ENCODE data around the gene CDKAL1.

CDKAL1 gene

GRCh38 chr6:20737912-20738311 is 203.7 kb downstream of the CDKAL1 start:
- TF ChIP-seq FOXP2 (optimal IDR thresholded peaks at IDR 0.05; ENCODE audit: borderline replicate concordance, extremely low read depth, extremely low read length, insufficient read depth) (no peak), SIN3A (IDR thresholded peaks at IDR 0.05; ENCODE audit: borderline replicate concordance, insufficient read depth, low read length) (no peak), POLR2AphosphoS5 (IDR thresholded peaks at IDR 0.05; ENCODE audit: low read depth, low read length) (no peak), TAF1 (IDR thresholded peaks at IDR 0.05; ENCODE audit: borderline replicate concordance, insufficient read depth, low read length) (no peak)

GRCh38 chr6:20740088-20740487 is 205.8 kb downstream of the CDKAL1 start:
- TF ChIP-seq POLR2AphosphoS5 (IDR thresholded peaks at IDR 0.05; ENCODE audit: low read depth, low read length): no peak

- TF ChIP-seq FOXP2 (optimal IDR thresholded peaks at IDR 0.05; ENCODE audit: borderline replicate concordance, extremely low read depth, extremely low read length, insufficient read depth): no peak
- no peak for TF ChIP-seq REST (IDR thresholded peaks at IDR 0.05; ENCODE audit: insufficient read depth in 1 of 2, low read depth in 2 of 2, low read length in 2 of 2)
Measured at GRCh38 chr6:20740727-20741126, 206.5 kb downstream of the CDKAL1 start.

GRCh38 chr6:20741490-20741889 is 207.2 kb downstream of the CDKAL1 start:
- no peak for TF ChIP-seq REST (IDR thresholded peaks at IDR 0.05; ENCODE audit: insufficient read depth in 1 of 2, low read depth in 2 of 2, low read length in 2 of 2)
- TF ChIP-seq SIN3A (IDR thresholded peaks at IDR 0.05; ENCODE audit: borderline replicate concordance, insufficient read depth, low read length): no peak
- TF ChIP-seq TAF1 (IDR thresholded peaks at IDR 0.05; ENCODE audit: borderline replicate concordance, insufficient read depth, low read length): no peak
- no peak for TF ChIP-seq POLR2AphosphoS5 (IDR thresholded peaks at IDR 0.05; ENCODE audit: low read depth, low read length)
- TF ChIP-seq FOXP2 (optimal IDR thresholded peaks at IDR 0.05; ENCODE audit: borderline replicate concordance, extremely low read depth, extremely low read length, insufficient read depth): no peak

- TF ChIP-seq TAF1 (IDR thresholded peaks at IDR 0.05; ENCODE audit: borderline replicate concordance, insufficient read depth, low read length) (no peak), FOXP2 (optimal IDR thresholded peaks at IDR 0.05; ENCODE audit: borderline replicate concordance, extremely low read depth, extremely low read length, insufficient read depth) (no peak), REST (IDR thresholded peaks at IDR 0.05; ENCODE audit: insufficient read depth in 1 of 2, low read depth in 2 of 2, low read length in 2 of 2) (no peak), POLR2AphosphoS5 (IDR thresholded peaks at IDR 0.05; ENCODE audit: low read depth, low read length) (no peak), SIN3A (IDR thresholded peaks at IDR 0.05; ENCODE audit: borderline replicate concordance, insufficient read depth, low read length) (no peak)
Measured at GRCh38 chr6:20744911-20745557, 210.8 kb downstream of the CDKAL1 start.

- no peak for TF ChIP-seq TAF1 (IDR thresholded peaks at IDR 0.05; ENCODE audit: borderline replicate concordance, insufficient read depth, low read length)
- no peak for TF ChIP-seq REST (IDR thresholded peaks at IDR 0.05; ENCODE audit: insufficient read depth in 1 of 2, low read depth in 2 of 2, low read length in 2 of 2)
Measured at GRCh38 chr6:20746024-20746423, 211.8 kb downstream of the CDKAL1 start.
